H1 (cell line): ENCODE data around the gene TMEM38A.

Experiments
- ASH2L ChIP-seq: fragments of 200-600, 300-600 bp; sonication (generic); IDR thresholded peaks from one replicate; pipeline ENCODE4 v1.7.1; 2017; ENCODE audit warnings: low read length
- EP300 ChIP-seq, 2 experiments: IDR thresholded peaks; 1 replicate in 1 of 2; 2 replicates in 1 of 2; pipeline ENCODE4 v1.6.1; 2011 to 2012; ENCODE audit warnings: low read depth in 2 of 2, low read length in 2 of 2, mild to moderate bottlenecking in 2 of 2, borderline replicate concordance in 1 of 2, inconsistent platforms in 1 of 2, moderate library complexity in 1 of 2
- GTF2F1 ChIP-seq: IDR thresholded peaks from 2 replicates; pipeline ENCODE4 v1.6.1; 2012; ENCODE audit warnings: low read depth, low read length, improper control_type of control experiment, borderline replicate concordance
- JUN ChIP-seq: IDR thresholded peaks from 2 replicates; pipeline ENCODE4 v1.6.1; 2011; ENCODE audit warnings: low read depth, mild to moderate bottlenecking, improper control_type of control experiment, low read length
- KDM1A ChIP-seq: fragments of 200-600, 300-600 bp; sonication (generic); IDR thresholded peaks from 2 replicates; pipeline ENCODE4 v1.7.1; 2016; ENCODE audit warnings: mild to moderate bottlenecking, low read length, borderline replicate concordance
- MAFK ChIP-seq: IDR thresholded peaks from 2 replicates; pipeline ENCODE4 v1.6.1; 2012; ENCODE audit warnings: low read depth, mild to moderate bottlenecking, improper control_type of control experiment, low read length
- POLR2A ChIP-seq, 2 experiments: IDR thresholded peaks; 1 replicate in 1 of 2; 2 replicates in 1 of 2; pipeline ENCODE4 v1.6.1; 2011; ENCODE audit warnings: low read depth in 2 of 2, low read length in 2 of 2, mild to moderate bottlenecking in 2 of 2; ENCODE audit errors: control extremely low read depth in 1 of 2
- POLR2AphosphoS5 ChIP-seq: IDR thresholded peaks from 2 replicates; pipeline ENCODE4 v1.6.1; 2011; ENCODE audit warnings: low read depth, low read length
- RFX5 ChIP-seq: IDR thresholded peaks from 2 replicates; pipeline ENCODE4 v1.6.1; 2011; ENCODE audit warnings: low read depth, low read length, improper control_type of control experiment, borderline replicate concordance
- SIN3A ChIP-seq, 2 experiments: IDR thresholded peaks in 1 of 2; conservative IDR thresholded peaks in 1 of 2; 2 replicates each; pipeline ENCODE4 v1.6.1; 2011 to 2012; ENCODE audit warnings: low read length in 2 of 2, improper control_type of control experiment in 1 of 2, low read depth in 1 of 2, mild to moderate bottlenecking in 1 of 2
- TF ChIP-seq, protein P1 (sequence below), 3 experiments: IDR thresholded peaks; 1 replicate in 2 of 3; 2 replicates in 1 of 3; pipeline versions ENCODE4 v1.5.1 to v1.6.1; 2011; ENCODE audit warnings: low read length in 3 of 3, mild to moderate bottlenecking in 3 of 3, inconsistent platforms in 2 of 3, low read depth in 1 of 3, moderate library complexity in 1 of 3; ENCODE audit not compliant: insufficient read depth in 1 of 3; ENCODE audit errors: control extremely low read depth in 1 of 3

DNA sequence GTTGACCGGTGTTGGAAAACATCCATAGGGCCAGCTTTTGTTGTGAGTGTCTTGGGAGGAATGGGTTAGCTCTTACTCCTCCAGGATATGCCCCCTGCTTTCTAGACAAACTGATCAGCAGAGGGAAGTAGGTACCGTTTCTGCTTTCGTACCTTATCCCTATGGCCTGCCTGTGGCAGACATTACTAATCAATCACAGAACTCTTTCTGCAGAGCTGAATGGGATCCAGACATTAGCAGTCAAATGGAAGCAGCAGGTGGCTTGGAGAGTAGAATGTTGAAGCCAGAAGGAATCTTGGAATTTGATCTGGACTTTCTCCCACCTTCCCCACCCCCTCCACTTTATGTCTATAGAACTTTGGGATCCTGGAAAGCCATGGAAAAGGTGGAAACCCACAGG, 75.8 kb downstream of the TMEM38A start:
- no peak for TF ChIP-seq POLR2A (IDR thresholded peaks at IDR 0.05; ENCODE audit: control extremely low read depth in 1 of 2, low read depth in 2 of 2, low read length in 2 of 2)
- no peak for TF ChIP-seq EP300 (IDR thresholded peaks at IDR 0.05; ENCODE audit: borderline replicate concordance in 1 of 2, low read depth in 2 of 2, low read length in 2 of 2)
- TF ChIP-seq, protein P1, sequence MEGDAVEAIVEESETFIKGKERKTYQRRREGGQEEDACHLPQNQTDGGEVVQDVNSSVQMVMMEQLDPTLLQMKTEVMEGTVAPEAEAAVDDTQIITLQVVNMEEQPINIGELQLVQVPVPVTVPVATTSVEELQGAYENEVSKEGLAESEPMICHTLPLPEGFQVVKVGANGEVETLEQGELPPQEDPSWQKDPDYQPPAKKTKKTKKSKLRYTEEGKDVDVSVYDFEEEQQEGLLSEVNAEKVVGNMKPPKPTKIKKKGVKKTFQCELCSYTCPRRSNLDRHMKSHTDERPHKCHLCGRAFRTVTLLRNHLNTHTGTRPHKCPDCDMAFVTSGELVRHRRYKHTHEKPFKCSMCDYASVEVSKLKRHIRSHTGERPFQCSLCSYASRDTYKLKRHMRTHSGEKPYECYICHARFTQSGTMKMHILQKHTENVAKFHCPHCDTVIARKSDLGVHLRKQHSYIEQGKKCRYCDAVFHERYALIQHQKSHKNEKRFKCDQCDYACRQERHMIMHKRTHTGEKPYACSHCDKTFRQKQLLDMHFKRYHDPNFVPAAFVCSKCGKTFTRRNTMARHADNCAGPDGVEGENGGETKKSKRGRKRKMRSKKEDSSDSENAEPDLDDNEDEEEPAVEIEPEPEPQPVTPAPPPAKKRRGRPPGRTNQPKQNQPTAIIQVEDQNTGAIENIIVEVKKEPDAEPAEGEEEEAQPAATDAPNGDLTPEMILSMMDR (IDR thresholded peaks at IDR 0.05; ENCODE audit: control extremely low read depth in 1 of 3, insufficient read depth in 1 of 3, low read depth in 1 of 3, low read length in 3 of 3): no peak
- no peak for TF ChIP-seq GTF2F1
- no peak for TF ChIP-seq POLR2AphosphoS5
- TF ChIP-seq KDM1A: no peak
- TF ChIP-seq SIN3A (conservative IDR thresholded peaks at IDR 0.05 in 1 of 2, IDR thresholded peaks at IDR 0.05 in 1 of 2; ENCODE audit: low read depth in 1 of 2, low read length in 2 of 2): no peak
- no peak for TF ChIP-seq JUN
- TF ChIP-seq ASH2L: no peak
- no peak for TF ChIP-seq MAFK
- TF ChIP-seq RFX5: no peak
